ENCODE results near the gene LSM14A. TPM values are rescaled to one million over a fixed set of nuclear protein-coding genes. Genes with fewer than 3 reads are reported as not detected.

The LSM14A gene
- total RNA-seq, 1 donor from 2014 or later: 89.5 TPM

GRCh38 chr19:34265221-34265650 lies 92.9 kb downstream of the LSM14A start:
- peaks cover 10% of the 10 kb centered on the region for H3K9me3 Mint-ChIP-seq (ENCODE audit: unreplicated experiment)
- no peaks in the 10 kb centered on the region for H3K36me3 Mint-ChIP-seq (ENCODE audit: unreplicated experiment)
- peaks cover 2% of the 10 kb centered on the region for H3K27me3 Mint-ChIP-seq (ENCODE audit: unreplicated experiment)
- no peak overlapping the region for H3K27ac Mint-ChIP-seq (ENCODE audit: unreplicated experiment)
- H3K4me1 Mint-ChIP-seq (ENCODE audit: low read depth, unreplicated experiment): peaks cover 38% of the 10 kb centered on the region
- no peak for DNase-seq
- no peak overlapping the region for H3K4me3 Mint-ChIP-seq (ENCODE audit: unreplicated experiment)
- TF ChIP-seq CTCF (IDR thresholded peaks at IDR 0.05; ENCODE audit: partially characterized antibody, unreplicated experiment): no peak

- H3K27me3 Mint-ChIP-seq (ENCODE audit: unreplicated experiment): no peaks in the 10 kb centered on the region
- TF ChIP-seq CTCF (IDR thresholded peaks at IDR 0.05; ENCODE audit: partially characterized antibody, unreplicated experiment): no peak
- peaks cover 24% of the 10 kb centered on the region for H3K4me1 Mint-ChIP-seq (ENCODE audit: low read depth, unreplicated experiment)
- no peak overlapping the region for H3K4me3 Mint-ChIP-seq (ENCODE audit: unreplicated experiment)
- H3K27ac Mint-ChIP-seq (ENCODE audit: unreplicated experiment): no peak overlapping the region
- peaks cover under 1% of the 10 kb centered on the region for H3K9me3 Mint-ChIP-seq (ENCODE audit: unreplicated experiment)
- H3K36me3 Mint-ChIP-seq (ENCODE audit: unreplicated experiment): no peaks in the 10 kb centered on the region
- DNase-seq: peak; percentile 24
Observed at GRCh38 chr19:34269081-34269480, 96.8 kb downstream of the LSM14A start.

- Mint-ChIP-seq H3K4me1 (ENCODE audit: low read depth, unreplicated experiment) (peaks cover 23% of the 10 kb centered on the region), H3K4me3 (ENCODE audit: unreplicated experiment) (no peak overlapping the region), H3K27me3 (ENCODE audit: unreplicated experiment) (no peaks in the 10 kb centered on the region), H3K9me3 (ENCODE audit: unreplicated experiment) (no peaks in the 10 kb centered on the region), H3K27ac (ENCODE audit: unreplicated experiment) (no peak overlapping the region), H3K36me3 (ENCODE audit: unreplicated experiment) (no peaks in the 10 kb centered on the region)
- no peak for DNase-seq
- no peak for TF ChIP-seq CTCF (IDR thresholded peaks at IDR 0.05; ENCODE audit: partially characterized antibody, unreplicated experiment)
Observed at GRCh38 chr19:34269489-34269888, 97.2 kb downstream of the LSM14A start.

GRCh38 chr19:34269968-34270621 lies 97.8 kb downstream of the LSM14A start:
- H3K27me3 Mint-ChIP-seq (ENCODE audit: unreplicated experiment): no peaks in the 10 kb centered on the region
- H3K36me3 Mint-ChIP-seq (ENCODE audit: unreplicated experiment): no peaks in the 10 kb centered on the region
- no peak for TF ChIP-seq CTCF (IDR thresholded peaks at IDR 0.05; ENCODE audit: partially characterized antibody, unreplicated experiment)
- no peak for DNase-seq
- peaks cover 20% of the 10 kb centered on the region for H3K4me1 Mint-ChIP-seq (ENCODE audit: low read depth, unreplicated experiment)
- H3K4me3 Mint-ChIP-seq (ENCODE audit: unreplicated experiment): no peak overlapping the region
- peak overlapping the region; percentile 9 for H3K27ac Mint-ChIP-seq (ENCODE audit: unreplicated experiment)
- no peaks in the 10 kb centered on the region for H3K9me3 Mint-ChIP-seq (ENCODE audit: unreplicated experiment)

- H3K4me1 Mint-ChIP-seq (ENCODE audit: low read depth, unreplicated experiment): peaks cover 24% of the 10 kb centered on the region
- H3K4me3 Mint-ChIP-seq (ENCODE audit: unreplicated experiment): no peak overlapping the region
- H3K27me3 Mint-ChIP-seq (ENCODE audit: unreplicated experiment): no peaks in the 10 kb centered on the region
- peaks cover 3% of the 10 kb centered on the region for H3K9me3 Mint-ChIP-seq (ENCODE audit: unreplicated experiment)
- no peak overlapping the region for H3K27ac Mint-ChIP-seq (ENCODE audit: unreplicated experiment)
- no peak for DNase-seq
- no peaks in the 10 kb centered on the region for H3K36me3 Mint-ChIP-seq (ENCODE audit: unreplicated experiment)
- TF ChIP-seq CTCF (IDR thresholded peaks at IDR 0.05; ENCODE audit: partially characterized antibody, unreplicated experiment): no peak
Observed at GRCh38 chr19:34273121-34273520, 100.8 kb downstream of the LSM14A start.

All from glutamatergic neuron (in vitro differentiated cells).